ENCODE measurements around the gene GRK5.

GRK5 gene

DNA sequence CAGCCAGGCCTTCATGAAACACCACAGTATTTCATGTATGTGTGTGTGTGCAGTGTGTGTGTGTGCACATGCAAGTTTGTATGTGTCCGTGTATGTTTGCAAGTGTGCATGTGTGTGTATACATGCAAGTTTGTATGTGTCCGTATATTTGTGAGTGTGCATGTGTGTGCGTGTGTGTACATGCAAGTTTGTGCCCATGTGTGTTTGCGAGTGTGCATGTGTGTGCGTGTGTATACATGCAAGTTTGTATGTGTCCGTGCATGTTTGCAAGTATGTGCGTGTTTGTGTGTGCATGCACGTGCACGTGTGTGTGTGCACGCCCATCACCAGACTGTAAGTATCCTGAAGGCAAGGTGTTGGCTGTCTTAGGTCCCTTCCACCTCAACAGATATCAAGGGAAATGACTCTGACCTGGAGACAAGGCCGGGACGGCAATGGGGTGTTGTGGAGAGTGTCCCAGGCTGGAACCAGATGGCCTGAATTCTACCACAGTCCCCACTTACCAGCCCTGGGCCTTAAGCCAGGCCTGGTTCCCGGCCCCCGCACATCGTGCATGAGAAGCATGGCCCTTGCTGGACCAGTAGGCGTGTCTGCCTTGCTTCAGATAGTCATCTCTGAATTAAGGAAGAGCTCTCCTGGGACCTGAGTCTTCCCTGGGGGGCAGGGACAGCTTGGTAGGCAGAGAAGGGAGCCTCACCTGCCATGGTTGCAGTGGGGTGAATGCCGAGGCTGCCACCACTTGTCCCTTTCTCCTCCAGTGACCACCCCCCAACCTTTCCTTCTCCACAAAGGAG is 140.0 kb downstream of the GRK5 start:
- no peak for DNase-seq

DNA sequence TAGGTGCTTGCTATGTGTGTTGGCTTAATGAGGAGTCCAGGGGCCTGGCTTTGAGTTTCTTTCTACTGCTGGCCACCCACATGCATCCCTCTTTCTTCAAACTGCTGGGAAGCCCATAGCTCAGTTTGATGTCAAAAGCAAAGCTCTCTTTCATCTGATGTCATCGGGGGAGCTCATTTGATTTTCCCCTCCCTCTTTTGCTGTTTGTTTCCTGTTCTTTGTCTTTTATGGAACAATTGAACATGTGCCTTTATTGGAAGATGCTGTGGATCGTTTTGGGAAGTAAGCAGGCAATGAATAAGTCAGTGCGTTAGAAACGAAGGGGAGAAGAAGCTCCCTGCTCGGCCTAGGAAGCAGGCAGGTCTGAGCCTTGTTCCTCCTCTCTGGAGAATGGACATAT is 140.7 kb downstream of the GRK5 start:
- no peak for DNase-seq

DNA sequence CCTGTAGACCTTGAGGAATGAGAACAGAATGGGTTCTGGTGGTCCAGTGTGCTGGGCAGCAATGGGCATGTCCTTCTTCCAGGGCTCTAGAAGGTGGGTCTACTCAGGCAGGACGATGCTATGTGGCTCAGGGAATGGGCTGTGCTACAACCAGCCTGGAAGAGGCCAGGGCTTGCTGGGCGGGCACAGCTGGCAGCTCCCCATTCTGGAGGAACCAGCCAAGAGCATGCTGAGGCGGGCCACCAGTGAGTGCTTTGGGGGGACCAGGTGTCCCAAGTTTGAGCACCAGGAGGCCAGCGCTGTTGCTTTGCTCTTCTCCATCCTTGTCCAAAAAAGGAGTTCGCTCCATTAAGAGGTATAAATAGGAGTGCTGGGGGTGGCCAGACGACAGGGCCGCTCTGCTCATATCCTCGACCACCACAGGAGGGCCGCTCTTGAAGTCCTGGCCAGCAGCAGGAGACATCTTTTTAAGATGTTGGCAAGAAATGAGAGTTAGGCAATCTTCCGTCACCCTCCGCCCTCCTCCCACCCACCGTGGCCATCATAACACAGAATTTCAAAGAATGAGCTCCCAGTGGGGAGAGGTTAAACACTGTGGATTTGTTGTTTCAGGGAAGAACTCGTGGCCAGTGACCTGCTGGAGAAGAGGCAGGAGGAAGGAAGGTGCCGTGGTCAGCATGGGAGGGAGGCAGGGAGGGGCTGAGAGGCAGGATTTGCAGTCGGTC is 141.3 kb downstream of the GRK5 start:
- DNase-seq = no peak

DNA sequence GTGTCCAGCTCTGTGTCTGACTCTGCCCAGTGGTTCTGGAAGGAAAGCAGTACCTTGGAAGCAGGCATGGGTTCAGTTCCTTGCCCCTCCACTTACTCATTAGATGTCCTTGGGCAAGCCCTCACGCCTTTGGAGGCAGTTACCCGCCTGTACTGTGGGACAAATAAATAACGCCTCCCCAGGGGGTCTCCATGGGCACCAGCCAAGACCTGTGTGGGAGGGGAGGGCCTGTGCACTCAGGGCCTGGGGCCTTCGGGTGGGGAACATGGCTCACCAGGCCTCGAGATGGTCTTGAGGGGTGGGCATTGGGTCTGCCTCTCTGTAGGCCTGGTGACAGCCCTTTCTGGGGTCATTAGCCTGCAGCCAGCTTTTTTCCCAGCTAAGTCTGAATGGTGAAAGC is 142.0 kb downstream of the GRK5 start:
- no peak for DNase-seq

DNA sequence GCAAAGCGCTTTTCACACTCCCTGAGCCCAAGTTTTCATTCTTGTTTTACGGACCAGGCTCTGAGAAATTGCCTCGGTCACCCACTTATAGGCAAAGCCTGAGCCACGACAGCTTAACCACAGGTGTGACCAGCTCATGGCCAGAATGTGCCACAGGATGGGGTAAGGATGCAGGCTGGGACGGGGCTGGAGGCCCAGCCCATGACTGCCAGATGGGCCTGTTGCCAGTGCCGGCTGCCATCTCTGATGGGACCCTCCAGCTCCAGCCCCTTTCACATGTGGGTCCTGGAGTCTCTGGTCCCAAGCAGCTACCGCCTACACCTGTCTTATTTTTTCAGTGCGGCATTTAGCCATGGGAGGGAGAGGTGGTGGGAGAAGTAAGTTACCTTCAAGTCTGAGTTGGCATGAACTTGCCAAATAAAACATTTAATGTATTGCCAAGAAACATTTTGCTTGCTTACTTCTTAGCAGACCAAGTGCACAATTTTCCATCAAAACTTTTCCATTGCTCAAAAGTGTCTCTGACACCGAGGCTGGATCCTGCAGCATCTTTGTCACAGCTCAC is 142.6 kb downstream of the GRK5 start:
- DNase-seq = no peak

DNA sequence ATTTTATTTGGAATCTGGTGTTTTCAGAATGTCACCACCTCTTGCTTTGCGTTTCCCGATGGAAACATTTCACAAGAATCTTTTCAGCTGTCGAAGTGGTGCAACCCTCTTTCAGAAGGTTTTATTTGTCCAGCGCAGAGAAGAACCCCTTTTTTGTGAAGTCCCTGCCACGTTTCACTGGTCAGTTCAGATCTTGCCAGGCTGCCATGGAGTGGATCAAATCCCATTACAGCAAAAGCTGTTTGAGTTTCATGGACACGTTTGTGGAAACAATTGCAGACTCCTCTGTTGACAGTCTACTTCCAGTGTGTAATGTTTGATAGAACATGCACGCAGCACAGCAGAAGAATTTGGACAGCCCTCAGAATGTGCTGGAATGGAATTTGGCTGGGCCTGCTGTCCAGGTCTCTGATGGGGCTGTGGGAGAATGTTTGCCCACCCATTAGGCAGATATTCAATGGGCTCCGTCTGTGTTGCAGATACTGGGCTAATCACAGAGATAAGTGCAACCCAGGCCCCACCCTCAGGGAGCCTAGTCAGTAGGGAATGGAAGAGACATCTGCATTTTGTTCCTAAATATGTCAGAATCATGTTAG is 143.2 kb downstream of the GRK5 start:
- no peak for DNase-seq

DNA sequence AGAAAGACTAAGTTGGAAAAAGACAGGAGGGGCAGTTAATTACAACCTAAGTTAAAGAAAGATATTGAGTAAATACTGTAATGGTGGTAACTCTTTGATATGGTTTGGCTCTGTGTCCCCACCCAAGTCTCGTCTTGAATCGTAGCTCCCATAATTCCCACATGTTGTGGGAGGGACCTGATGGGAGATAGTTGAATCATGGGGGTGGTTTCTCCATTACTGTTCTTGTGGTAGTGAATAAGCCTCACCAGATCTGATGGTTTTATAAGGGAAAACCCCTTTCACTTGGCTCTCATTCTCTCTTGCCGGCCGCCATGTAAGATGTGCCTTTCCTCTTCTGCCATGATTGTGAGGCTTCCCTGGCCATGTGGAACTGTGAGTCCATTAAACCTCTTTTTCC is 143.8 kb downstream of the GRK5 start:
- DNase-seq = no peak

GRCh38 chr10:119352042-119352441 is 144.7 kb downstream of the GRK5 start:
- no peak for DNase-seq

GRCh38 chr10:119352807-119353206 is 145.4 kb downstream of the GRK5 start:
- DNase-seq = no peak

- no peak for DNase-seq
Observed at GRCh38 chr10:119353421-119353820, 146.1 kb downstream of the GRK5 start.

- no peak for DNase-seq
Observed at GRCh38 chr10:119355930-119356329, 148.6 kb downstream of the GRK5 start.

- no peak for DNase-seq
Observed at GRCh38 chr10:119357412-119358151, 150.2 kb downstream of the GRK5 start.

DNA sequence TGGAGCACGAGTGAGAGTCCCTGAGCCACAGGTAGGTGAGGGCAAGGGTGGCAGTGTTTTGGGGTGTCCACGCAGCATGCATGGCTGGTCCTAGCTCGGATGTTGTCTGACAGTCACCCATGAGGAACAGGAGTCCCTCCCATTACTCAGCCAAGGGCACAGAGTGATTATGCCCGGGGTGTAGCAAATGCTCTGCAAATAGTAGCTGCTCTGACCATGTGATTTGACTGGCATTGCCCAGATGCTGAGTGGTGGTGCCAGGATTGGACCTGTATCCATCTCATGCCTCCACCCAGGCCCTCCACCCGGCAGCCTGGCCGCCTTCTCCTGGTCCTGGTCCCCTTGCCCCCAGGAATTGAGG is 150.8 kb downstream of the GRK5 start:
- no peak for DNase-seq

- no peak for DNase-seq
Observed at GRCh38 chr10:119358567-119358966, 151.2 kb downstream of the GRK5 start.

GRCh38 chr10:119359025-119359424 is 151.7 kb downstream of the GRK5 start:
- DNase-seq = no peak

- no peak for DNase-seq
Observed at GRCh38 chr10:119360181-119360921, 153.0 kb downstream of the GRK5 start.

DNA sequence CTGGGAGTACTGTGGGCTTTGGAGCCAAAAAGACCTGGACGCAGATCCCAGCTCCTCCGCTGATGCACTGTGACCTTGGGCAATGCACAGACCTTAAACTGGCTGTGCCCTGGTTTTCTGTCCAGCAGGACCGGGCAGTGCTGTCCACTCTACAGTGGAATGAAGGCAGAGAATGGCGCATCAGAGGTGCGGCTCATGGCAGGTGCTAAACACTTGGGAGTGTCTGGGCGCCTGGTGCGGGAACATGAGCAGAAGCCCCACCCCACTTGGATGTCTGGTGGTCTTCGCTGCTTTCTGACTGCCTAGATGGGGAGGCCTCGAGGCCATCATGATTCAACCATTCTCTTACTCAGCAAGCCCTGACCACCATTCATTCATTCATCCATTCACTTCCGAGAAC is 153.7 kb downstream of the GRK5 start:
- no peak for DNase-seq

DNA sequence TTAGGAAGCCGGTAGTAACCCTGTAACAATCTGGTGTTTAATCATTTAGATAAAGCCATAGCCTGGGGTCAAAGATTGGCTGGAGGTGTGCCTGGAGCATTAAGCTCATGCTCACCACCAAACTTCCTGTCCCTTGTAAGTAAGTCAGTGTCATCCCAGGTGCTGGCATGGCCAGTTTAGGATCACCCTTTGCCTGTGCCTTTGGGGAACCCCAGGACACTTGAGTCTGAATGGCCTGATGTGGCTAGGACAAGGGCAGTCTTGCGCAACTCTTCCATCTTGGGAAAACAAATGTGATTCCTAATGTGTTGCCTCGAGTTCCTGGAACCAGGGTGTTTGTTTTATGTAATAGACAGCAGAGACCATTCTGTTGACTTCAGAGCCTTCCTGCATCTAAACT is 154.8 kb downstream of the GRK5 start:
- DNase-seq = no peak

DNA sequence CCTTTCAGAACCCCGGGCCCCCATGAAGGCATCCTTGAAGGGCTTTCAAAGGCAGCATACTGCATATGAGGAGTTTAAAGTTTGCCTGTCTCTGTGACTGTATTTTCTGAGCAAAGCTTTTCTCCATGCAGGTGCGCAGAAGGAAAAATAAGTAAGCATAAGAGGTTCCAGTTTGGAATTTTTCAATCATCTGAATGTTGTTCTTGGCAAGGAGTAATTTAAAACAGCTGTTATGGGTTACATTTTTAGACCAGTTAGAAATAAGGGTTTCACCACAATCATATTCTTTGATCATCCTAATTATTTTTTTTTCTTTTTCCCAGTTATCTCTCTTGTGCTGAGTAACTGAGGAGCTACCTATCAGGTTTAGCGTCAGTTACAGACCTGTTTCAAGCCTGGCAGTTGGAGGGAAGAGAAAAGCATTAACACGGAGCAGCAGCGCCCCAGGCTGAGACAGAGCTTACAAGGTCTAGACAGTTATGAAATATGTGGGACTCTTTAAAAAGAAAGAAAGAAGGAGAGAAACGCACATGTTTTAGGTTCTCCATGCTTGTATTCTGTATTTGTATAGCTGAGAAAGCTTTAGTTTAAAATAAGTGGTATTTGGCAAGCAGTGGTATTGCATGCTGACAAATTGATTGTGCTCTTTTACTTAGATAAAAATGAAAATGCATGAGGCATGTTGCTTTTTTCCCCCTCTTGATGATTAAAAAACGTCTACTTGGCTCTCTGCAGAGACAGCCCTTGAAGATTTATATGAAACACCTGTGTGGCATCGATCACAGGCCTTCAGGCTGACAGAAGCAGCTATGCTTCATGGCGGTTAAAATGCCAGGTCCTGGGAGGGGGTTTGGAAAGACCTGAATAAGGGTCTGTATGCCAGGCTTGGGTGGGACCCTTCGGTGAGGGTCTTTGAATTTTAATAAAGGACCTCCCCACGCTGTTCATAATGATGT is 157.6 kb downstream of the GRK5 start:
- DNase-seq = no peak

DNA sequence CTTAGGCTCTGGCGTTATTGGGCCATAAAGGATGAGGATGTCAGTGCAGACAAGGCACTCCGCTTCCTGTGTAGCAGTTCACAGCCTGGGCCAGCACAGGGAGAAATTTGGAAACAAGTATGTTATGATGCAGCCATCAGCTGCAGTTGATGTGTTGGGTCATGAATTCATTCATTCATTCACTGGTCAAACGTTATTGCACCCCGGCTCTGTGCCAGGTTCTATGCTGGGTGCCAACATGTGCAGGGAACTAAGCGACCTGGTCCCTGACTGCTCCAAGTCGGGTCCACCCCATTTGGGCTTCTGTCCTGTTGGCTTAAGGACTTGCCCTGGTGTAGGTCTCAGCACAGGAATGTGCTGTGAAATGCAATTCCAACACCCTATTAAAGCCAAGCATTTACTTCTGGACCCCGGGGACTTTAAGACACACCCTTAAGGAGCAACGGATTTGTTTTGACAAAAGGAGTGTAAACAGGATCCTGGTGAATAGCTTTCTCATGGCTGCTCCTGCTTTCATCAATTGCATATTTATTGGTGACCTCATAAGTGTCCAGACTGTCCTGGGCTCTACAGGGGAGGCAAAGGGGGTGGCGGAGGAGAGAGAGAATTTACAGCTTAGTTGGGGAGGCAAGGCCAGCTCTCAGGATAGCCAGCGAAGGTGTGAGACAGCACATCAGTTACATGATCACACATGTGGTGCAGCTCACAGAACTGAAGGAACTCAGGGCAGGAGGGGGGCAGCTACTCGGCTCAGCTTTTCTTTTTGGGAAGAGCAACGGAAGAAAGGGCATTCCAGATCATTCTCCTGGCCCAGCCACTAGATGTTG is 158.6 kb downstream of the GRK5 start:
- no peak for DNase-seq
